Ascending aorta (tissue), 2 donors: ENCODE results near the gene PSG3. TPM values are rescaled to one million over a fixed set of nuclear protein-coding genes. Genes with fewer than 3 reads are reported as not detected.
"Not testable (repeated sequence)": the region's sequence is repeated elsewhere in the genome, so short reads cannot be mapped to it uniquely, and the experiment has no call there.

Source experiments
- DNase-seq, 2 donors: peaks; one replicate each; pipeline ENCODE4 v3.0.0-alpha.2; 2019; ENCODE audit warnings: low spot score in 2 of 2
- H3K27ac ChIP-seq, 2 donors: fragments of 200-600 bp; sonication (generic); one replicate each; pipeline ENCODE4 v1.5.1; 2016 to 2017; ENCODE audit warnings: mild to moderate bottlenecking in 1 of 2
- H3K27me3 ChIP-seq: fragments of 200-600 bp; sonication (generic); one replicate; pipeline ENCODE4 v1.5.1; 2017
- H3K36me3 ChIP-seq, 2 donors: fragments of 200-600 bp; sonication (generic); one replicate each; pipeline ENCODE4 v1.5.1; 2016
- H3K4me1 ChIP-seq, 2 donors: fragments of 200-600 bp; sonication (generic); one replicate each; pipeline ENCODE4 v1.5.1; 2016 to 2017; ENCODE audit warnings: mild to moderate bottlenecking in 1 of 2
- H3K4me3 ChIP-seq, 2 donors: fragments of 200-600 bp; sonication (generic); one replicate each; pipeline ENCODE4 v1.5.1; 2016 to 2017; ENCODE audit warnings: mild to moderate bottlenecking in 1 of 2
- H3K9me3 ChIP-seq, 2 donors: fragments of 200-600 bp; sonication (generic); one replicate each; pipeline ENCODE4 v1.5.1; 2016
- intact Hi-C: fragments of 100-400 bp; cut with DNase I; formaldehyde crosslinking; loops from one replicate; pipeline ENCODE4 v1.15.1; 2023
- total RNA-seq: library from RNA; depleted of rRNA; stranded (reverse); fragments of >200 nt; gene quantifications from one replicate; pipeline ENCODE4 v1.1.0, GENCODE V29; 2016
- TF ChIP-seq, protein P1 (sequence below), 3 experiments: fragments of 200-600 bp in 2 of 3; fragments of 450-650 bp in 1 of 3; sonication (generic) in 2 of 3; IDR thresholded peaks; one replicate each; pipeline ENCODE4 v1.5.1; 2016 to 2019; ENCODE audit warnings: antibody characterized with exemption in 3 of 3, mild to moderate bottlenecking in 1 of 3, moderate library complexity in 1 of 3

The PSG3 gene
- total RNA-seq, 1 donor from 2014 or later: not detected

DNA sequence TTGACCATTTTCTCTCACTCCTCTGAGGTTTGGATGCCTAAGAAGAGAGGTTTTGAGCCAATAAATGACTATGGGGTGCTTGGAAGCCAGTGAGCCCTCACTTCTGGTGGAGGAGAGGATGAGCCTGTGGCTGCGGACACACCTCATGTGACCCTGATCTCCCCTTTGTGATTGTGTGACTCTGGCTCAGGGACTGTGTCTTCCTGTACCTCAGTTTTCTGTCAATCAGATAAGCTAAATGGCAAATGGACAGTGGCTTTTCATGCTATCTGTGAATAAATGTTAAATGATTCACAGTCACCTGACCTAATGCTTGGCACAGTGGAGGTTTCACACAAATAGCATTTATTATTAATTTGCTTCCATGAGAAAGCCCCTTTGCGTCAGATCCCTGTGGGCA, 22.5 kb upstream of the PSG3 start:
- Histone ChIP-seq H3K4me3 (no peak overlapping the region), H3K36me3 (no peaks in the 10 kb centered on the region), H3K27me3 (no peaks in the 10 kb centered on the region), H3K9me3 (no peaks in the 10 kb centered on the region), H3K4me1 (no peaks in the 10 kb centered on the region), H3K27ac (no peak overlapping the region)
- no peak for DNase-seq
- intact Hi-C loops: no loop called here
- TF ChIP-seq, protein P1, sequence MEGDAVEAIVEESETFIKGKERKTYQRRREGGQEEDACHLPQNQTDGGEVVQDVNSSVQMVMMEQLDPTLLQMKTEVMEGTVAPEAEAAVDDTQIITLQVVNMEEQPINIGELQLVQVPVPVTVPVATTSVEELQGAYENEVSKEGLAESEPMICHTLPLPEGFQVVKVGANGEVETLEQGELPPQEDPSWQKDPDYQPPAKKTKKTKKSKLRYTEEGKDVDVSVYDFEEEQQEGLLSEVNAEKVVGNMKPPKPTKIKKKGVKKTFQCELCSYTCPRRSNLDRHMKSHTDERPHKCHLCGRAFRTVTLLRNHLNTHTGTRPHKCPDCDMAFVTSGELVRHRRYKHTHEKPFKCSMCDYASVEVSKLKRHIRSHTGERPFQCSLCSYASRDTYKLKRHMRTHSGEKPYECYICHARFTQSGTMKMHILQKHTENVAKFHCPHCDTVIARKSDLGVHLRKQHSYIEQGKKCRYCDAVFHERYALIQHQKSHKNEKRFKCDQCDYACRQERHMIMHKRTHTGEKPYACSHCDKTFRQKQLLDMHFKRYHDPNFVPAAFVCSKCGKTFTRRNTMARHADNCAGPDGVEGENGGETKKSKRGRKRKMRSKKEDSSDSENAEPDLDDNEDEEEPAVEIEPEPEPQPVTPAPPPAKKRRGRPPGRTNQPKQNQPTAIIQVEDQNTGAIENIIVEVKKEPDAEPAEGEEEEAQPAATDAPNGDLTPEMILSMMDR (IDR thresholded peaks at IDR 0.05): no peak

DNA sequence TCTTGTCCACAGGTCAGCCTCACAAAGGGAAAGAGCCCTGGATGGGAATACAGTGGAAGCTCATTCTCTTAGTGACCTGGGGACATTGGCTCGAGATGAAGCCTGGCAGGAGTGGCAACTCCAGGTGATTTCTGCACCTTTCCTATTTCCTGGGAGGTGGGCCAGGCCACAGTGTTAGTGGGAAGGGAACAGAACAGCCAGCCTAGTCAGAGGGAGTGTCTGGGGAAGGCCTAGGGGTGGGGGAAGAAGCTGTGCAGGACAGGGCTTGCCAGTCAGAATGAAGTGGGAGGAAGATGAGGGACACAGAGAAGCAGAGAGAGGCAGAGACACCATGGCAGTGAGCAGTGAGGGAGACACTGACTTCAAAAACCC, 21.6 kb upstream of the PSG3 start:
- DNase-seq, intact Hi-C loops, H3K9me3 ChIP-seq, H3K4me3 ChIP-seq, H3K27ac ChIP-seq, H3K36me3 ChIP-seq, H3K27me3 ChIP-seq, H3K4me1 ChIP-seq: not testable (repeated sequence)

DNA sequence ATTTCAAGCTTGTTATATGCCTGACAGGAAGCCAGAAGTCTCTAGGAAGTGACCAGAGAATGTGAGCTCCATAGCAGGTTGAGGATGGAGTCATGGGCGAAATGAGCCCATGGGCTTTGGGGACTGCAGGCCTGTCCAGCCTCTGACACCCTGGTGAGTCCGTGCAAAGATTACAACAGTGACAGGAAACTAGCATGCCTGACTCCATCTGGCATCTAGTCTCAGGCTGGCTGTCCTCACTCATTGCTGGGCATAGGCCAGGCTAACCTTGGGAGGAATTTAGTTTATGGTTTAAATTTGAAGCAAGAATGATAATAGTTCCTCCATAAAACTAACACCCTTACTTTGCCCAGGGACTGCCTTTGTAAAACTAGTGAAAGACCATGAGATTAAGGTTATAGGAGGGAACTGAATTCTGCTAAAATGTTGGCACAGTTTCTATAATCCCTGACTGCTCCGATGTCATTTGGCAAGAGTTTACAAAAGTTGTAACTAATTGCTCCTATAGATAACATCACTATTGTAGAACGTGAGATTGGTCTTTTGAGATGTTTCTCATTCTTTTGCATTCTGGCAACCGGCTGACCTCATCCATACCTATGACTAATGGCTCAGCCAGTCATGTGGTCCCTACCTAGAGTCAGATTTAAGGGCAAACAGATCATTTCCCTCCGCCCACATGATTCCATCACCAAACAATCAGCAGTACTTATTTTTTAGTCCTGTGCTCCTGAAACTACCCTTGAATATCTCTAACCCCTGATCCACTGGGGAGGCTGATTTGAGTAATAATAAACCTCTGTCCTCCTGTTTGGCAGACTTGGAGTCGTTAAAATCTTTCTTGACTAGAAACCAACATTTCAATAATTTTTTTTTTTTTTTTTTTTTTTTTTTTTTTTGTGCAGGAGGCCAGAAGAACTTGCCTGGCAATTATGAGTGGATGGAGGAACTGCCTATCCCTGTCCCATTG, 21.0 kb upstream of the PSG3 start:
- DNase-seq, intact Hi-C loops, H3K36me3 ChIP-seq, H3K27ac ChIP-seq, H3K27me3 ChIP-seq, H3K4me1 ChIP-seq, H3K9me3 ChIP-seq, H3K4me3 ChIP-seq: not testable (repeated sequence)

DNA sequence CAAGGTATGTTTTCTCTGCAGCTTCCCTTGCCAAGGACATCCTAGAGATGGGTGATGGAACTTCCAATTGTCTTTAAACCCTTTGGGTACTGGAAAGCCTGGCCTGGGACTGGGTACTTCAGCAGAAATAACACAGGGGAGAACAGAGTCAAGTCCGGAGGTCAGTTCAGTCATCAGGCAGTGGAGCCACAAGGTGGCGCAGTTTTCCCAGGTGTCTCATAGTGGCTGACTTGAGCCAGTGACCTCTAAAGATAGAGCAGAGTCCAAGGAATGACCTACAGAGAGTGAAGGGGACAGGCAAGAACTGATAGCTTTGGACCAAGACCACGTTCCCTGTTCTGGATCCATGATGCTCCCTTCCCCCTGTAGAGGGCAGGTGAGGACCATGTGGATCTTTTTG, 18.4 kb upstream of the PSG3 start:
- TF ChIP-seq, protein P1 (IDR thresholded peaks at IDR 0.05): peak in 1 of 3 experiments; percentile 7
- H3K4me1 ChIP-seq, H3K27me3 ChIP-seq, DNase-seq, H3K9me3 ChIP-seq, intact Hi-C loops, H3K36me3 ChIP-seq, H3K4me3 ChIP-seq, H3K27ac ChIP-seq: not testable (repeated sequence)

DNA sequence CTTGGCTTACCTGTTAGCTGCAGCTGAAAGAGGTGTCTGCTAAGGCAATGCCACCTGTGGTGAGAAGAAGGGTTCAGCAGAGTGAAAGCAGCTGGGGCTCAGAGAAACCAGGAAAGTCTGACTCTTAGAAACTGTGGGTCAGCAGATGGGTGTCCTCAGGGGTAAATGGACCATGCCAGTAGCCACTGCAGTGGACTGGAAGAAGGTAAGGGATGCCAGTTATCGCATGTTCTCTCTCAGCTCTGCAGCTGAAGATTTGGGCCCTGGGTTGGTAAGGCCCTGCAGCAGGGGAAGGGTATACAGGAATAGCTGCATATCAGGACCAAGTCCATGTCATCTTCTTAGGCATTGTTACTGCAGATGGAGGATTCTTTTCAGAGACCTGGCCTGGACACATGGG, 12.0 kb upstream of the PSG3 start:
- H3K4me1 ChIP-seq, H3K36me3 ChIP-seq, DNase-seq, H3K27ac ChIP-seq, H3K4me3 ChIP-seq, intact Hi-C loops, H3K27me3 ChIP-seq, H3K9me3 ChIP-seq: not testable (repeated sequence)

DNA sequence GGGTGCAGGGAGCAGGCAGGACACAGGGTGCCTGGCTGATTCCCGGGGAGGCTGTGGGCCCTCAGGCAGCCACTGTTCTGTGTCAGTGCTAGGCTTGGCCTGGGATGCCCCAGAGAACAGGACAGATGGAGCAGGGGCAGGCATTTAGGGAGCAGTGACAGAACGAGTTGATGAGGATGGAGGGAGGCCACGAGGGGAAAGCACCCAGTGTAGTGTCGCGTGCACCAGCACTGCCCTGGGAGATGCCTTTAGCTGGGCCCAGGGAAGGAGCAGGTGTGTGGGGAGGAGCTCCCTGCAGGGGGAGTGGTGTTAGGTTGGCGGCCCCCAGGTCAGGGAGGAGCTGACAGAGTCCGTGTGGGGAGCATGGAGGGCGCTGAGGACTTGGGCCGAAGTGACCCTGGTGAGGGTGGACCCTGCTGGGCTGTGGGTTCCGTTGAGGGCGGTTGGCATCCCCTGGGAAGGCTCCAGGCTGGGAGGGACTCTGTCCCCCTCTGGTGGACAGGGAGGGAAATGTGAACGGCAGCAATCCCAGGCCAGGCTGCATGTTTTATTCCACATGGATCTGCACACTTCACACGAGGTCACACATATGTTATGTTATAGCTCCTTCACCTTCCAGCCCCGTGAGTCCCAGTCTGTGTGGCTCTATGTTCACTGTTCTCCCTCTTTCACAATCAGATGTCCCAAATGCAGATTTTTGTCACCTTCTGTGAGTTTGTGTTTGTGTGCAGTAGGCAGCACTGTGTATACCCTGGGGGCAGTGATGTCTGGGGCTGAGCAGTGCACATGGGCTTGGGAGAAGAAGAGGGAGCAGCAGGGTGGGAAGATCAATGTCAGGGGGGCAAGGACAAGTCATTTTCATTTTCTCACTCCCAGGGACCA, 1.7 kb upstream of the PSG3 start:
- not testable (repeated sequence) for H3K4me3 ChIP-seq, H3K27me3 ChIP-seq, H3K9me3 ChIP-seq

DNA sequence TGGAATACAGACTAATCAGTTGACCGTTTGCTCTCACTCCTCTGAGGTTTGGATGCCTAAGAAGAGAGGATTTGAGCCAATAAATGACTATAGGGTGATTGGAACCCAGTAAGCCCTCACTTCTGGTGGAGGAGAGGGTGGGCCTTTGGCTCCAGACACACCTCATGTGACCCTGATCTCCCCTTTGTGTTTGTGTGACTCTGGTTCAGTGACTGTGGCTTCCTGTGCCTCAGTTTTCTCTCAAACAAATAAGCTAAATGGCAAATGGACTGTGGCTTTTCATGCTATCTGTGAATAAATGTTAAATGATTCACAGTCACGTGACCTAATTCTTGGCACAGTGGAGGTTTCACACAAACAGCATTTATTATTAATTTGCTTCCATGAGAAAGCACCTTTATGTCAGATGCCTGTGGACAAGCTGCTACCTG, 2.7 kb downstream of the PSG3 start:
- DNase-seq, intact Hi-C loops: not testable (repeated sequence)

More for the DNA sequence above, 1.7 kb upstream of the PSG3 start:
- TF ChIP-seq, protein P1 (IDR thresholded peaks at IDR 0.05): peak in 1 of 3 experiments; percentile 15
- DNase-seq, intact Hi-C loops, H3K36me3 ChIP-seq, H3K4me1 ChIP-seq, H3K27ac ChIP-seq: not testable (repeated sequence)

DNA sequence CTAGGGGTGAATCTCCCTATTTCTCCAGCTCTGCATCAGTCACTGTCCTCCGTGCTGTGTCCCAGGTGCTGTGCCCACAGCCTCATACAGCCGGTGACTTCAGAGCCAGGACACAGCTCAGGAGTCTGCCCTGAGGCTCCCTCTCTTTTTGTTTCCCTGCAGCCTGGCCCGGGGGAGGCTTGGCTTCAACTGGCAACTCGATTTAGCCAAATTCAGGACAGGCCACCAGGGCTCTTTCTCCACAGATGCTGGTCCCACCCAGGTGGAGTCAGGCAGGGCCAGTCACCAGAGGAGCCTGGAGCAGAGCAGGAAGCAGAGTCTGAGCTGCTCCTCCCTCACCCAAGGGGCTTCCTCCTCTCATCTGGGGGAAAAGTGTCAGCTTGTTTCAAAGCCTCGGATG, 11.9 kb downstream of the PSG3 start:
- H3K4me3 ChIP-seq, H3K4me1 ChIP-seq, intact Hi-C loops, H3K9me3 ChIP-seq, H3K27ac ChIP-seq, DNase-seq, H3K27me3 ChIP-seq, H3K36me3 ChIP-seq: not testable (repeated sequence)

More for the DNA sequence above, 2.7 kb downstream of the PSG3 start:
- H3K4me3 ChIP-seq, H3K27me3 ChIP-seq, H3K27ac ChIP-seq, H3K4me1 ChIP-seq, H3K9me3 ChIP-seq, H3K36me3 ChIP-seq: not testable (repeated sequence)

DNA sequence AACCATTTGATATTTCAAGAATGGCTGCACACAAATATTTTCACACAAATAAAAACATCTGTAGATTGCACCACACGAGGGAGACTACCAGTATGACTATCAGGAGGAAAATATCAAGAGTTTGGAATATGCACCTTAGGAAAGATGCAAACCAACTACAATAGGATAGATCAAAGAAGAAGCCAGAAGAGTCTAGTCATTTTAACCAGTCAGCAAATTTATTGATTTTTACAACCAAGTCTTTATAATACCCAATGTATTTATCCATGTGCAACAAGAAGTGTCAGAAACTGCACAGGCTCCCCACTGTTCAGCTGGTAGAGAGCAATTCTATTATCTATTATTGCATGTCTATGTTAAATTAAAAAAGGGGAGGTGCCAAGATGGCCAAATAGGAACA, 26.3 kb downstream of the PSG3 start:
- H3K4me1 ChIP-seq, H3K36me3 ChIP-seq, H3K27me3 ChIP-seq, DNase-seq, H3K4me3 ChIP-seq, H3K9me3 ChIP-seq, intact Hi-C loops, H3K27ac ChIP-seq: not testable (repeated sequence)

DNA sequence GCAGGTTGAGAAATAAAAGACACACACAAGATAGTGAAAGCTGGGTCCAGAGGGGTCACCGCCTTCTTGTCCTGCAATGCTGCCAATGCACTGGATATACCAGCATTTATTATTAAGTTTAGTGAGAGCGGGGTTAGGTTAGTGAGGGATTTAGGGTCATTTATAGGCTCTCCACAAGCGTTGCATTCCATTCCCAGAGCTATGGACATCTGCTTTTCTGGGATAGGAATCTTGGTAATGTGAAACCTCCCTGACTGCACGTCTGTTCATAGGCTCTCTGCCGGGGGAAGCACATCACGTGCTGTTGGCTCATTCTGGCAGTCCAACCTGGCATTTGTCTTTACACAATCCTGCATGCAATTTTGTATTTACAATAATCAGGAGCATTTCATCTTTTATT, 27.5 kb downstream of the PSG3 start:
- H3K9me3 ChIP-seq, H3K27me3 ChIP-seq, intact Hi-C loops, DNase-seq, H3K36me3 ChIP-seq, H3K4me3 ChIP-seq, H3K27ac ChIP-seq, H3K4me1 ChIP-seq: not testable (repeated sequence)

DNA sequence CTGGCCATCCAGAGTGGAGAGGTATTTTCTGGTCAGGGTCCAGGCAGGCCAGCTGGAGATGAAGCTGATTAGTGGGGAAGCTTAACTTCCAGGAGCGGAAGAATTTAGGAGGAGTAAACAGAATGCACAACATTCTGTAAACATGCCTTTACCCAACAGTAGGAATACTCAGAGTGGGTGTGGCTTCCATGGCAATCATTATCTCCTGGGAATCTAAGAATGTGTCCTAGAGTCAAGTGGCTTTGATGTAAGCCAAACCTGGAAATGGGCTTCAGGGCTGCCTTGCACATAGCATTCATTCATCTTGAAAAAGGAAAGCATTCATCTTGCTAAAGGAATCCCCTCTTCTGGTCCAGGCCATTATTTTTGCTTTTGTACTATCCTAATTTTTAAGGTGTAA, 29.3 kb downstream of the PSG3 start:
- H3K9me3 ChIP-seq, intact Hi-C loops, H3K27me3 ChIP-seq, H3K4me3 ChIP-seq, H3K27ac ChIP-seq, H3K36me3 ChIP-seq, DNase-seq, H3K4me1 ChIP-seq: not testable (repeated sequence)
